Measurements from ENCODE around the gene GPX4.

Gene GPX4

GRCh38 chr19:1154731-1155351 is 51.0 kb downstream of the GPX4 start:
- DNase-seq = no peak

- DNase-seq = no peak
These were observed 51.8 kb downstream of the GPX4 start for GRCh38 chr19:1155352-1156304.
